GM06990 (cell line): Measurements from ENCODE around the gene DNAL4.

Experiments used
- DNase-seq: peaks from one replicate; pipeline ENCODE4 v3.0.0-alpha.2; 2011; ENCODE audit not compliant: insufficient read length; ENCODE audit errors: extremely low read depth
- H3K27me3 ChIP-seq: replicated peaks from 2 replicates; pipeline ENCODE4 v1.6.0; 2011; ENCODE audit warnings: low read length; ENCODE audit not compliant: control insufficient read depth, insufficient read depth
- H3K36me3 ChIP-seq: 2 replicates; pipeline ENCODE4 v1.5.1; 2011; ENCODE audit warnings: low read length; ENCODE audit not compliant: control insufficient read depth, insufficient read depth
- H3K4me3 ChIP-seq: replicated peaks from 2 replicates; pipeline ENCODE4 v1.5.1; 2011; ENCODE audit warnings: low read depth, mild to moderate bottlenecking, control low read depth, low read length
- TF ChIP-seq, protein P1 (sequence below): IDR thresholded peaks from 2 replicates; pipeline ENCODE4 v1.5.1; 2011; ENCODE audit warnings: low read length, control low read depth, mild to moderate bottlenecking, inconsistent platforms; ENCODE audit not compliant: insufficient read depth, poor library complexity, severe bottlenecking

Gene DNAL4

GRCh38 chr22:38840129-38840528, 46.2 kb upstream of the DNAL4 start:
- TF ChIP-seq, protein P1, sequence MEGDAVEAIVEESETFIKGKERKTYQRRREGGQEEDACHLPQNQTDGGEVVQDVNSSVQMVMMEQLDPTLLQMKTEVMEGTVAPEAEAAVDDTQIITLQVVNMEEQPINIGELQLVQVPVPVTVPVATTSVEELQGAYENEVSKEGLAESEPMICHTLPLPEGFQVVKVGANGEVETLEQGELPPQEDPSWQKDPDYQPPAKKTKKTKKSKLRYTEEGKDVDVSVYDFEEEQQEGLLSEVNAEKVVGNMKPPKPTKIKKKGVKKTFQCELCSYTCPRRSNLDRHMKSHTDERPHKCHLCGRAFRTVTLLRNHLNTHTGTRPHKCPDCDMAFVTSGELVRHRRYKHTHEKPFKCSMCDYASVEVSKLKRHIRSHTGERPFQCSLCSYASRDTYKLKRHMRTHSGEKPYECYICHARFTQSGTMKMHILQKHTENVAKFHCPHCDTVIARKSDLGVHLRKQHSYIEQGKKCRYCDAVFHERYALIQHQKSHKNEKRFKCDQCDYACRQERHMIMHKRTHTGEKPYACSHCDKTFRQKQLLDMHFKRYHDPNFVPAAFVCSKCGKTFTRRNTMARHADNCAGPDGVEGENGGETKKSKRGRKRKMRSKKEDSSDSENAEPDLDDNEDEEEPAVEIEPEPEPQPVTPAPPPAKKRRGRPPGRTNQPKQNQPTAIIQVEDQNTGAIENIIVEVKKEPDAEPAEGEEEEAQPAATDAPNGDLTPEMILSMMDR: no peak
- H3K4me3 ChIP-seq: no peak overlapping the region
- H3K36me3 ChIP-seq: no peaks in the 10 kb centered on the region
- DNase-seq: no peak
- peaks cover under 1% of the 10 kb centered on the region for H3K27me3 ChIP-seq

- no peak for DNase-seq
- TF ChIP-seq, protein P1: no peak
- no peak overlapping the region for H3K4me3 ChIP-seq
- H3K27me3 ChIP-seq: no peaks in the 10 kb centered on the region; the same call in 1 of the 2 replicates
- H3K36me3 ChIP-seq: no peaks in the 10 kb centered on the region
Measured at GRCh38 chr22:38839686-38840085, 45.7 kb upstream of the DNAL4 start.

GRCh38 chr22:38837414-38837928, 43.5 kb upstream of the DNAL4 start:
- H3K4me3 ChIP-seq: no peak overlapping the region
- DNase-seq: no peak
- TF ChIP-seq, protein P1: no peak
- H3K27me3 ChIP-seq: no peaks in the 10 kb centered on the region; the same call in 1 of the 2 replicates
- H3K36me3 ChIP-seq: no peaks in the 10 kb centered on the region

GRCh38 chr22:38835888-38836301, 42.0 kb upstream of the DNAL4 start:
- Histone ChIP-seq H3K4me3 (no peak overlapping the region), H3K27me3 (no peaks in the 10 kb centered on the region; the same call in 1 of the 2 replicates), H3K36me3 (no peaks in the 10 kb centered on the region)
- DNase-seq: no peak
- TF ChIP-seq, protein P1: no peak

DNA sequence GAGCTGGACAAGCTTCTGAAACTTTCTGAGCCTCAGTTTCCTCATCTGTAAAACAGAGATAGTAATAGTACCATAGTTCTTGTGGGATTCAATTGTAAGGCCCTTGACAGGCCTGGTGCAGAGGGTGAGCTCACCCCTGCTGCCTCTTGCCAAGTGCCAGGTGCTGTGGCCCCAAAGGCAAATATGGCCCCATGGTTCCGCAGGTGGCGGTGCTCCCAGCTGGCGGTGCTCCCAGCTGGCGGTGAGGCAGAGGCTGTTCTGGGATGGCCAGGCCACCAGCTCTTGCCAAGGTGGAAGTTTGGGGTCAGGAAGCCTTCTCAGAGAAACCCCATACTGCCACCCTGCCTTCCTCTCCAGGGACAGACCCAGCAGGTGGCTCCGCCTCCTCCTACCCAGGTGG, 41.0 kb upstream of the DNAL4 start:
- TF ChIP-seq, protein P1: no peak
- Histone ChIP-seq H3K4me3 (no peak overlapping the region), H3K27me3 (no peaks in the 10 kb centered on the region; the same call in 1 of the 2 replicates), H3K36me3 (no peaks in the 10 kb centered on the region)
- DNase-seq: no peak
